Activated CD8-positive, alpha-beta T cell treated with anti-CD3 and anti-CD28 coated beads, Interleukin-2, amount 10 ng/mL, durations not matched to agents 7 days and 5 days (primary cell): ENCODE data around the gene SH2D2A. TPM values are rescaled to one million over a fixed set of nuclear protein-coding genes. Genes with fewer than 3 reads are reported as not detected.
A peak's percentile ranks its signal among the peaks of the same experiment; 100 is the strongest.

ENCODE experiments used
- ATAC-seq: fragments of 150-1000 bp; cut with Tn5 transposase; one replicate; pipeline ENCODE4 v1.10.0; 2021; ENCODE audit warnings: moderate library complexity
- CTCF ChIA-PET: fragments of 350-600 bp; sonication (Branson Sonifier 250); formaldehyde crosslinking; loops from one replicate; lab custom pipeline; 2021; ENCODE audit warnings: antibody characterized with exemption; lab: Charles Lee
- POLR2A ChIA-PET: fragments of 350-600 bp; sonication (Branson Sonifier 250); formaldehyde crosslinking; loops from one replicate; lab custom pipeline; 2021; ENCODE audit warnings: antibody characterized with exemption; lab: Charles Lee
- DNase-seq: peaks from one replicate; pipeline ENCODE4 v3.0.0-alpha.2; 2020
- H3K27ac Mint-ChIP-seq: one replicate; pipeline ENCODE4 v1.8.0; 2021; ENCODE audit warnings: mild to moderate bottlenecking, mixed read lengths
- H3K27me3 Mint-ChIP-seq: one replicate; pipeline ENCODE4 v1.8.0; 2021; ENCODE audit warnings: low read depth, mixed read lengths
- H3K36me3 Mint-ChIP-seq: one replicate; pipeline ENCODE4 v1.8.0; 2021; ENCODE audit warnings: low read depth, mixed read lengths
- H3K4me1 Mint-ChIP-seq: one replicate; pipeline ENCODE4 v1.8.0; 2021; ENCODE audit warnings: low read depth, mixed read lengths
- H3K4me3 Mint-ChIP-seq: one replicate; pipeline ENCODE4 v1.8.0; 2021; ENCODE audit warnings: mild to moderate bottlenecking, mixed read lengths
- H3K9me3 Mint-ChIP-seq: one replicate; pipeline ENCODE4 v1.8.0; 2022; ENCODE audit warnings: mixed read lengths; ENCODE audit not compliant: insufficient read depth
- total RNA-seq, 2 experiments: library from RNA; stranded (reverse); gene quantifications; one replicate each; pipeline ENCODE4 v1.2.3, GENCODE V29; 2021

Gene SH2D2A
- 10 to 100 TPM; 84.0 to 86.7 TPM for total RNA-seq

DNA sequence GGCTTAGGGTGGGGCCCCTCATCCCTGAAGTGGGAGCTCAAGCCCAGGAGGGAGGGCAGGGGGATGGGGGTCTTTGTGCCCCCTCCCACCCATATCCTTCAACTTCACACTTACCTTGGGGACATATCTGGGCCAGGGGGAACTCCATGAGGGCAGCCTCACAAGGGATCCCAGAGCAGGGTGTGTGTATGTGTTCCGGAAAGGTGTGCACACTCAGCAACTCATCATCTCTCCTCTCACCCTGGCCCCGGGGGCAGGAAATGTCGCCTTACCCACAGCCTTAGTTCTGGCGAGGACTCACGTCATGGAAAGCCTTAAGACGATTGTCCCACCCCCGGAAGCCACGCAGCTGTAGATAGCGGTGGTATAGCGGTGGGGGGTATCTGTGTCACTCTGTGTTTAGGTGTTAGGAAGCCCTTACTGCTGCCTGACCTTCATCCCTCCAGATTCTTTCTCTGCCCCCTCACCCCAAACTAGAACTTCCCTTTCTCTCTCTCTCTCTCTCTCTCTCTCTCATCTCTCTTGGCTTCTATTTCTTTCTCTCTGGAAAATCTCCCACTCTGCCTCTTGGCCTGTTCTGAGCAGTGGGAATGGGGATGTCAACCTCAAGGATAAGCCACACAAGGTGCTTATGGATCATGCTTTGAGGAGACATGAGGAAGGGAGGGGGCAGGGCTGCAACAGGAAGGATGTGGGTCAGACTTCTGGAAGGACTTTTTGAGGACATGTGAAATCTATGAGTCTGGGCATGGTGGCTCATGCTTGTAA is at the start of gene SH2D2A:
SH2D2A (minus strand) TSS at position 288 of the 768 bp plus-strand sequence; CDS start at position 148, 140 bp downstream.
- Mint-ChIP-seq H3K9me3 (no peaks in the 10 kb centered on the region), H3K36me3 (peaks cover 50% of the 10 kb centered on the region), H3K27ac (peak within 1 kb of the TSS; percentile 100), H3K27me3 (peaks cover 2% of the 10 kb centered on the region), H3K4me3 (peak within 1 kb of the TSS; percentile 92), H3K4me1 (peaks cover 65% of the 10 kb centered on the region)
- ChIA-PET CTCF (interaction anchor here (0.9 to 11.2 kb wide), 7 partner anchors 15 to 91 kb away, joined by 3 to 164 read pairs (median 22); partner anchors contain the start of genes INSRR and NTRK1), POLR2A (interaction anchor here (0.6 to 5.5 kb wide), 15 partner anchors 9 to 103 kb away, joined by 3 to 39 read pairs (median 4); partner anchors contain the start of genes ISG20L2, METTL25B, MRPL24 and NTRK1)
- DNase-seq (peak; percentile 98), ATAC-seq (peak; percentile 85)

DNA sequence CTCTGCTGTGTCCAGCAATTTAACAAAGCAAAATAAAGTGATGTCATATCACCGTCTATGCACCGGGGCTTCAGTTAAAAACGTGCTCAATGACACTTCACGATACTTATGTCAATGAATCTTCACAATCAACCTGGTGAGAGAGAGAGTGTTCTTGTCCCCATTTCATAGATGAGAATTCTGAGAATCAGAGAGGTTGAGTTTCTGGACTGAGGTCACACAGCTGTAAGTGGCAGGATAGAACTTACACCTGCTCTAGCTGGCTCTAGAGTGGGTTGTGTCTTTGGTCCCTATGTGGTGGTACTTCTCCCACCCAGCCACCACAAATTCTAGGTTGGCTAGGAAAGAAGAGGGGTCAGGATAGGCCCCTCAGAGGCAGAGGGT is 49.2 kb upstream of the SH2D2A start:
- no peaks in the 10 kb centered on the region for H3K36me3 Mint-ChIP-seq
- DNase-seq (no peak), ATAC-seq (peak; percentile 30)
- H3K4me1 Mint-ChIP-seq: peaks cover 78% of the 10 kb centered on the region
- H3K27me3 Mint-ChIP-seq: peaks cover 6% of the 10 kb centered on the region
- no peaks in the 10 kb centered on the region for H3K9me3 Mint-ChIP-seq
- POLR2A ChIA-PET: no interaction called here
- H3K4me3 Mint-ChIP-seq: peak overlapping the region; percentile 52
- peak overlapping the region; percentile 82 for H3K27ac Mint-ChIP-seq
- CTCF ChIA-PET: interaction anchor here (1.1 to 8.8 kb wide), 5 partner anchors 25 to 177 kb away, joined by 3 to 138 read pairs (median 4); partner anchors contain the start of gene PEAR1

DNA sequence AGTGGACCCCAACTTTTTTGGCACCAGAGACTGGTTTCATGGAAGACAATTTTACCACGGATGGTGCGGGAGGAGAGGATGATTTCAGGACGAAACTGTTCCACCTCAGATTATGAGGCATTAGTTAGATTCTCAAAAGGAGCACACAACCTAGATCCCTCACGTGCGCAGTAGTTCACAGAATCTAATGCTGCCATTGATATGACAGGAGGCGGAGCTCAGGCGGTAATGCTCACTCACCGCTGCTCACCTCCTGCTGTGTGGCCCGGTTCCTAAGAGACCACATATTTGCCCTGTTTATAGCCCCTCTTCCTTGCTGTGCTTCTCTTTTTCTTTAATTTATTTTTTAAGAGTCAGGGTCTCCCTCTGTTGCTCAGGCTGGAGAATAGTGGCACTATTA is 48.6 kb upstream of the SH2D2A start:
- ATAC-seq (no peak), DNase-seq (no peak)
- H3K27ac Mint-ChIP-seq: peak overlapping the region; percentile 82
- H3K4me1 Mint-ChIP-seq: peaks cover 80% of the 10 kb centered on the region
- no peaks in the 10 kb centered on the region for H3K9me3 Mint-ChIP-seq
- H3K36me3 Mint-ChIP-seq: no peaks in the 10 kb centered on the region
- H3K27me3 Mint-ChIP-seq: peaks cover 8% of the 10 kb centered on the region
- H3K4me3 Mint-ChIP-seq: no peak overlapping the region
- CTCF ChIA-PET: interaction anchor here (1.5 to 8.8 kb wide), 3 partner anchors 25 to 176 kb away, joined by 4 to 138 read pairs (median 8); partner anchors contain the start of gene PEAR1
- POLR2A ChIA-PET: no interaction called here

DNA sequence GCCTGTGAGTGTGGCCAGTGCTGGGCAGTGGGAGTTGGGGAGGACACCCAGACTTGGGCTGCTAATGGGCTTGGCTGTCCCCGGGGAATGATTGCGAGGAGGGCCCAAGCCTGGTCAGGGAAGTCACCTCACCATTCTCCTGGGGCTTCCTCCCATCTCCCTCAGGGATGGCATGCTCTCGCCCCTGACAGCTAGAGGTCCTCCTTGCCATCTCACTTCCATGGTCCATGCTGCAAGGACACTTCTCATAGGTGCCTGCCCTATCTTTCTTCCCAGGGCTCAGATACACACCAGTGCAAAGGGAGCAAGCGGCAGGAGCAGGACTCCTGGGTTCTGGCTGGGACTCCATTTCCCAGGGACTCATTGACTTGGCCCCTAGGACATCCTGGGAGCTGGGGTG is 48.1 kb upstream of the SH2D2A start:
- Mint-ChIP-seq H3K9me3 (no peaks in the 10 kb centered on the region), H3K36me3 (no peaks in the 10 kb centered on the region), H3K27ac (peak overlapping the region; percentile 35), H3K4me1 (peaks cover 81% of the 10 kb centered on the region), H3K4me3 (no peak overlapping the region), H3K27me3 (peaks cover 9% of the 10 kb centered on the region)
- ChIA-PET CTCF (interaction anchor here (1.0 to 11.0 kb wide), 5 partner anchors 26 to 176 kb away, joined by 3 to 304 read pairs (median 138); partner anchors contain the start of genes ISG20L2, METTL25B and PEAR1), POLR2A (interaction anchor here (0.6 to 7.7 kb wide), 2 partner anchors 63 to 209 kb away, joined by 3 to 115 read pairs; no protein-coding TSS in a partner anchor)
- no peak for ATAC-seq
- no peak for DNase-seq

DNA sequence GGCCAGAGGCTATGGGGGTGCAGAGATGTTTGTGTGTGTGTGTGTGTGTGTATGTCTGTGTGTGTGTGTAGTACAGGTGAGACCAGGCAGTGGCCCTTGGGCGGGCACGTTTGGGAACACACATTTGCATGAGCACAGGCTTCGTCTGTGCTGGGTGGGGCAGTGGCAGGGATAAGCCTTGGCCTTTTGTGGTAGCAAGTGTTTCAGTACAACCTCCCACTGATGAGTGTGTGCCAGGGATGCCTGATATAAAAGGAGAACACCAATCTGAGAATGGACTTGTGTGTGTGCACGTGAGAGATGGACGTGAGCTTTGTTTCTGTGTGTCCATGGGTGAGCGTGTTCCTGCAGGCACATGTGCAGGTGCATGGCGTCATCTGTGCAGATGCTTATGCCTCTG is 47.0 kb upstream of the SH2D2A start:
- H3K9me3 Mint-ChIP-seq: no peaks in the 10 kb centered on the region
- DNase-seq: no peak
- CTCF ChIA-PET: interaction anchor here (1.0 to 11.8 kb wide), 8 partner anchors 16 to 173 kb away, joined by 3 to 313 read pairs (median 151); partner anchors contain the start of genes ISG20L2, METTL25B, PEAR1 and SH2D2A
- H3K4me1 Mint-ChIP-seq: peaks cover 82% of the 10 kb centered on the region
- H3K27me3 Mint-ChIP-seq: peaks cover 18% of the 10 kb centered on the region
- peak overlapping the region; percentile 85 for H3K27ac Mint-ChIP-seq
- POLR2A ChIA-PET: interaction anchor here (7.7 kb wide), 1 partner anchor 61 kb away, joined by 115 read pairs; no protein-coding TSS in a partner anchor
- ATAC-seq: no peak
- no peaks in the 10 kb centered on the region for H3K36me3 Mint-ChIP-seq
- H3K4me3 Mint-ChIP-seq: peak overlapping the region; percentile 46

DNA sequence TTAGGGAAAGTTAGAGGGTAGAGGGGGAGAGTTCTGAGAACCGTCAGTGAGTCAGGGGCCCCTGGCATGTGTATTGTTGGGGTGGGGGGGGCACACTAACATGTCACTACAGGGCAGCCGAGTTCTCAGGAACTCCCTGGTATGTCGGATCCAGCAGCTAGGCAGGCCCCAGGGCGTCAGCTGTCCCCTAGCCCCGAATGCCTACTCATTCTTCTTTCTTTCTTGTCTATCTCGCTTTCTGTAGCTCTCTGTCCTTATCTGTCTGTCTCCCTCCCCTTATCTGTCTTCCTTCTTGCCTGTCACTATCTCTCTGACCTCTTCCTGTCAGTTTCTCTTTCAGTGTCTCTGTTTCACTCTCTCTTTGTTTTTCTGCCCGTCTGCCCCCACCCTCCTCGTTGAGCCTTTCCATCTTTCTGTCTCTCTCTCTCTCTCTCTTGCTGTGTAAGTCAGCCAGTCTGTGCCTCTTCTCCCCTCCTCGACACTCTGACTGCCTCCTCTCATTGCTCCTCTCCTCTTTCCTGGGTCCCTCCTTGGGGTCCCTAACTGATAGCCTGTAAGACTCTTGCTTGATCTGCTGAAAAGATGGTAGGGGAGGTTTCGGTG is 46.5 kb upstream of the SH2D2A start:
- CTCF ChIA-PET: interaction anchor here (6.4 to 11.8 kb wide), 7 partner anchors 15 to 173 kb away, joined by 67 to 313 read pairs (median 164); partner anchors contain the start of genes ISG20L2, METTL25B, PEAR1 and SH2D2A
- DNase-seq (peak; percentile 42), ATAC-seq (peak; percentile 8)
- POLR2A ChIA-PET: interaction anchor here (0.6 to 7.7 kb wide), 2 partner anchors 61 to 146 kb away, joined by 3 to 115 read pairs; no protein-coding TSS in a partner anchor
- Mint-ChIP-seq H3K27me3 (peaks cover 23% of the 10 kb centered on the region), H3K9me3 (no peaks in the 10 kb centered on the region), H3K4me3 (peak overlapping the region; percentile 46), H3K27ac (peak overlapping the region; percentile 85), H3K36me3 (no peaks in the 10 kb centered on the region), H3K4me1 (peaks cover 83% of the 10 kb centered on the region)

DNA sequence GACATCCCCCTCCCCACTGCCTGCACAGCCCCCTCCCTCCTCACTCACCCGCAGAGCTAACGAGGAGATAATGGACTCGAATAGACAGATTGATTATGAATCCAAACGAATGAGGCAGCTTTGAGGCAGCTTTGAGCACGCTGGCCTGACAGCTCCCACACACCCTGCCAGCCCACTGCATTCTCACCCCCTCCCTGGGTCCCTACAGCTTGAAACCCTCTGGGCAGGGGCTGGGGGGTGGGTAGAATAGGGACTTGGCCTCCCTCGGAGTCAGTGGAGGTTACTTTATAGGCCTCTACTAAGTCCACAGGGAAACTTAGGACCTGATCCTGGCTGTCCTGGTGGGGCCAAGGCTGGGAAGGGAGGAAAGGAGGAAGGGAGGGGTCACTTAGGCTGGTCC is 45.9 kb upstream of the SH2D2A start:
- H3K36me3 Mint-ChIP-seq: no peaks in the 10 kb centered on the region

DNA sequence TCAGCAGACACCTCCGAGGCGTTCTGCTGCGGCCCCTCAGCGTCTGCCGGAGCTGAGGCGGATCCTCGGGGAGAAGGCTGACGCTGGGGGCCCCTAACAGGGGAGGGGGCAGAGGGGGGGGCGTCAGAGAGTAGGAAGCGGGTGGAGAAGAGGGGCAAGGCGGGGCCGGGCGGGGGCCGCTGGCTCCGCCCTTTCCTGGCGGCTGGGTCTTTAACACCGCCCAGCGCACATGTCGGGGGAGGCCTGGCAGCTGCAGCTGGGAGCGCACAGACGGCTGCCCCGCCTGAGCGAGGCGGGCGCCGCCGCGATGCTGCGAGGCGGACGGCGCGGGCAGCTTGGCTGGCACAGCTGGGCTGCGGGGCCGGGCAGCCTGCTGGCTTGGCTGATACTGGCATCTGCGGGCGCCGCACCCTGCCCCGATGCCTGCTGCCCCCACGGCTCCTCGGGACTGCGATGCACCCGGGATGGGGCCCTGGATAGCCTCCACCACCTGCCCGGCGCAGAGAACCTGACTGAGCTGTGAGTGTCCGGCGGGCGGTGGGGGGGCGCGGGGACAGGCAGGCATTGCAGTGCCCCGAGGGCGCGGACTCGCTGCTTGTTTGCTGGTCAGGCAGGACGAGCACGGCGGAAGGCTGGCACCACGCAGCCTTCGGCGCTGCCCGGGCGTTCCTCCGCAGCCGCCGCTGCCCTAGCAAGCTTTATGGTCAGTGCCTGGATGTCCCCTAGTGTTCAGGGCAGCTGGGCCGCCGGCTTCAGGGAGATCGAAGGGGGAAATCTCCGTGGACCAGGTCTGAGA is 44.2 kb upstream of the SH2D2A start, which contains the start of gene NTRK1:
NTRK1 (plus strand) TSS at position 238 of the 796 bp plus-strand sequence; CDS start at position 308, 70 bp downstream.
- DNase-seq (peak; percentile 76), ATAC-seq (peak; percentile 88)
- peaks cover 39% of the 10 kb centered on the region for H3K27me3 Mint-ChIP-seq
- peaks cover 62% of the 10 kb centered on the region for H3K4me1 Mint-ChIP-seq
- H3K9me3 Mint-ChIP-seq: no peaks in the 10 kb centered on the region
- CTCF ChIA-PET: interaction anchor here (0.6 to 11.8 kb wide), 36 partner anchors 13 to 475 kb away, joined by 3 to 313 read pairs (median 8); partner anchors contain the start of genes CRABP2, HDGF, ISG20L2 and METTL25B
- H3K27ac Mint-ChIP-seq: peak within 1 kb of the TSS; percentile 54
- H3K4me3 Mint-ChIP-seq: peak within 1 kb of the TSS; percentile 72
- POLR2A ChIA-PET: interaction anchor here (0.6 to 7.7 kb wide), 14 partner anchors 8 to 172 kb away, joined by 3 to 115 read pairs (median 6); partner anchors contain the start of genes HDGF, ISG20L2, METTL25B and PRCC
- no peaks in the 10 kb centered on the region for H3K36me3 Mint-ChIP-seq

More for the DNA sequence above, 45.9 kb upstream of the SH2D2A start:
- Mint-ChIP-seq H3K9me3 (no peaks in the 10 kb centered on the region), H3K27ac (peak overlapping the region; percentile 85), H3K27me3 (peaks cover 28% of the 10 kb centered on the region), H3K4me1 (peaks cover 79% of the 10 kb centered on the region), H3K4me3 (peak overlapping the region; percentile 46)
- POLR2A ChIA-PET: interaction anchor here (0.6 to 7.7 kb wide), 2 partner anchors 60 to 146 kb away, joined by 3 to 115 read pairs; no protein-coding TSS in a partner anchor
- DNase-seq (no peak), ATAC-seq (no peak)
- CTCF ChIA-PET: interaction anchor here (1.1 to 11.8 kb wide), 10 partner anchors 15 to 203 kb away, joined by 4 to 313 read pairs (median 132); partner anchors contain the start of genes ISG20L2, METTL25B, PEAR1 and SH2D2A

DNA sequence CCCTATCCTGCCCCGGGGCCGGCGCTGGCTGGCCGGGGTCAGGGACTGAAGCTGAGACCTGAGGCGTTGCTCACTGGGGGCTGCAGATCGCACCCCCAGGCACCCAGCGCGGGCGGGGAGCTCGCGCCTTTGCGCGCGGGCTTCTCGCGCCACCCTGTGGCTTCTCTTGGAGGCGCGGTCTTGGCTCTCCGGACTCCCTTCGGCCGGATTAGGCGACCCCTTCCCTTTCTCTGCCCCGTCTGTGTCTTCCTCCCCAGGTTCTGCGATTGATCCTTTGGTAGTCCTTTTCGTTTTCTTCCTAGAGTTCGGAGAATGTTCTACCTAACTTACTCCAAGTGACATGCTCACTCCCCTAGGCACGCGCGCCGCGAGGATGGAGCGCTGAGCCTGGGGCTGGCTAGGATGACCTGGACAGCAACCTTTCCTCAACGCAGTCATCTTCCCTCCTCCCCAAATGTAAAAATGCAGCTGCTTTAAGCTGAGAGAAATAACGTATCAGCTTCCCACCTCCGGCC is 43.5 kb upstream of the SH2D2A start:
- peaks cover 39% of the 10 kb centered on the region for H3K27me3 Mint-ChIP-seq
- ATAC-seq (peak; percentile 62), DNase-seq (peak; percentile 68)
- H3K36me3 Mint-ChIP-seq: no peaks in the 10 kb centered on the region
- peaks cover 56% of the 10 kb centered on the region for H3K4me1 Mint-ChIP-seq
- ChIA-PET CTCF (interaction anchor here (0.6 to 11.8 kb wide), 51 partner anchors 11 to 474 kb away, joined by 3 to 313 read pairs (median 5); partner anchors contain the start of genes CRABP2, HDGF, ISG20L2 and METTL25B), POLR2A (interaction anchor here (0.6 to 7.7 kb wide), 12 partner anchors 9 to 172 kb away, joined by 3 to 115 read pairs (median 6); partner anchors contain the start of genes ISG20L2, METTL25B, PRCC and SH2D2A)
- H3K27ac Mint-ChIP-seq: peak overlapping the region; percentile 54
- peak overlapping the region; percentile 72 for H3K4me3 Mint-ChIP-seq
- no peaks in the 10 kb centered on the region for H3K9me3 Mint-ChIP-seq
